HepG2 (cell line): ENCODE results near the gene ADAMTSL4. TPM values are rescaled to one million over a fixed set of nuclear protein-coding genes. Genes with fewer than 3 reads are reported as not detected.

ENCODE experiments used
- ATAC-seq: fragments of 200-7000 bp; cut with Tn5 transposase; 3 replicates; pipeline ENCODE4 v1.9.1; 2020; ENCODE audit warnings: mild to moderate bottlenecking, moderate library complexity
- BruUV-seq: library from RNA; stranded (reverse); fragments of 400-500 nt; replicated peaks from 2 replicates; lab custom pipeline; 2021; lab: Mats Ljungman, UMichigan
- CTCF ChIA-PET: fragments of 300-600 bp; formaldehyde crosslinking; extraction: SDS; loops from one replicate; lab custom pipeline; 2021; ENCODE audit warnings: low total read pairs, inconsistent platforms, low intra/inter-chr PET ratio; lab: Yijun Ruan, JAX
- POLR2A ChIA-PET: fragments of 350-600 bp; sonication (Branson Sonifier 250); formaldehyde crosslinking; loops from one replicate; lab custom pipeline; 2020; ENCODE audit warnings: antibody characterized with exemption, inconsistent platforms; lab: Yijun Ruan, JAX
- DNase-seq: peaks from one replicate; pipeline ENCODE4 v3.0.0-alpha.2; 2015; ENCODE audit warnings: low spot score
- FAIRE-seq: peaks from 3 replicates; lab custom pipeline; 2011; peaks lifted over from hg19 to GRCh38; lab: Jason Lieb, UNC
- H2AFZ ChIP-seq: one replicate; pipeline ENCODE4 v1.6.1; 2011; ENCODE audit warnings: low read length, inconsistent platforms
- H3K27ac ChIP-seq: fragments of 300-600 bp; 3 replicates; pipeline ENCODE4 v1.8.0; 2011; ENCODE audit warnings: mixed run types, mild to moderate bottlenecking, mixed read lengths, low read length, inconsistent platforms; ENCODE audit not compliant: insufficient read depth; ENCODE audit errors: extremely low read length
- H3K27me3 ChIP-seq, 2 experiments: fragments of 200-600 bp in 1 of 2; 2 replicates in 1 of 2; 3 replicates in 1 of 2; pipeline versions ENCODE4 v1.6.0 to v1.8.0; 2011; ENCODE audit warnings: low read length in 2 of 2, mild to moderate bottlenecking in 2 of 2, moderate library complexity in 2 of 2, inconsistent platforms in 1 of 2; ENCODE audit not compliant: insufficient read depth in 2 of 2, control insufficient read depth in 1 of 2
- H3K36me3 ChIP-seq, 2 experiments: fragments of 200-600 bp in 1 of 2; replicated peaks in 1 of 2; 2 replicates in 1 of 2; 3 replicates in 1 of 2; pipeline versions ENCODE4 v1.5.1 to v1.8.0; 2011; ENCODE audit warnings: low read length in 2 of 2, inconsistent platforms in 1 of 2; ENCODE audit not compliant: insufficient read depth in 2 of 2, control insufficient read depth in 1 of 2
- H3K4me1 ChIP-seq: 2 replicates; pipeline ENCODE4 v1.5.1; 2012; ENCODE audit warnings: low read length, inconsistent platforms; ENCODE audit not compliant: insufficient read depth
- H3K4me2 ChIP-seq: 2 replicates; pipeline ENCODE4 v1.6.0; 2011; ENCODE audit warnings: low read depth, low read length, inconsistent platforms
- H3K4me3 ChIP-seq, 3 experiments: fragments of 200-600 bp in 1 of 3; sonication (generic), shearing (Covaris generic) in 1 of 3; replicated peaks in 1 of 3; 2 replicates each; pipeline ENCODE4 v1.5.1; 2011 to 2016; ENCODE audit warnings: low read length in 3 of 3, inconsistent platforms in 2 of 3, low read depth in 2 of 3, mild to moderate bottlenecking in 2 of 3, control low read depth in 1 of 3, mixed read lengths in 1 of 3; ENCODE audit not compliant: insufficient read depth in 1 of 3
- H3K79me2 ChIP-seq: one replicate; pipeline ENCODE4 v1.6.1; 2011; ENCODE audit warnings: low read length, inconsistent platforms; ENCODE audit not compliant: insufficient read depth
- H3K9ac ChIP-seq: 2 replicates; pipeline ENCODE4 v1.6.0; 2011; ENCODE audit warnings: mild to moderate bottlenecking, low read depth, low read length, inconsistent platforms; ENCODE audit not compliant: insufficient read depth
- H3K9me3 ChIP-seq: 2 replicates; pipeline ENCODE4 v1.5.1; 2012; ENCODE audit warnings: mild to moderate bottlenecking, low read length
- H4K20me1 ChIP-seq: 2 replicates; pipeline ENCODE4 v1.6.0; 2011; ENCODE audit warnings: inconsistent platforms, mild to moderate bottlenecking, low read length, moderate library complexity; ENCODE audit not compliant: insufficient read depth
- AFF4 ChIP-seq: sonication (generic); formaldehyde crosslinking; IDR thresholded peaks from 2 replicates; pipeline ENCODE4 v1.4.0; 2020; ENCODE audit warnings: missing genetic modification reagents
- ARID2 ChIP-seq: sonication (generic); formaldehyde crosslinking; IDR thresholded peaks from 2 replicates; pipeline ENCODE4 v1.8.1; 2022; ENCODE audit warnings: mild to moderate bottlenecking, missing genetic modification reagents, borderline replicate concordance
- CHD2 ChIP-seq: IDR thresholded peaks from 2 replicates; pipeline ENCODE4 v1.6.1; 2011; ENCODE audit warnings: low read depth, low read length, improper control_type of control experiment
- DMAP1 ChIP-seq: IDR thresholded peaks from 2 replicates; pipeline ENCODE4 v1.6.1; 2016
- FOXA3 ChIP-seq: IDR thresholded peaks from 2 replicates; pipeline ENCODE4 v1.6.1; 2016; ENCODE audit warnings: missing genetic modification reagents, missing compliant biosample characterization
- FOXJ3 ChIP-seq: sonication (generic); formaldehyde crosslinking; IDR thresholded peaks from 2 replicates; pipeline ENCODE4 v1.4.0; 2020; ENCODE audit warnings: missing genetic modification reagents, mild to moderate bottlenecking, borderline replicate concordance
- FOXP1 ChIP-seq, 2 experiments: fragments of 450-650 bp in 1 of 2; IDR thresholded peaks; 2 replicates each; pipeline ENCODE4 v1.6.1; 2017 to 2018; ENCODE audit warnings: antibody characterized with exemption in 1 of 2
- NCOA2 ChIP-seq: sonication (generic); formaldehyde crosslinking; IDR thresholded peaks from 2 replicates; pipeline ENCODE4 v1.8.0; 2022; ENCODE audit warnings: inconsistent platforms
- NR0B2 ChIP-seq: sonication (generic); formaldehyde crosslinking; IDR thresholded peaks from 2 replicates; pipeline ENCODE4 v1.4.0; 2020; ENCODE audit warnings: mild to moderate bottlenecking, missing genetic modification reagents
- RXRA ChIP-seq: sonication (generic); formaldehyde crosslinking; IDR thresholded peaks from 2 replicates; pipeline ENCODE4 v1.5.1; 2020; ENCODE audit warnings: missing genetic modification reagents
- SMAD1 ChIP-seq: sonication (generic); formaldehyde crosslinking; IDR thresholded peaks from 2 replicates; pipeline ENCODE4 v1.4.0; 2020; ENCODE audit warnings: missing genetic modification reagents, low read depth, mild to moderate bottlenecking, borderline replicate concordance
- SNAPC5 ChIP-seq: sonication (generic); formaldehyde crosslinking; IDR thresholded peaks from 2 replicates; pipeline ENCODE4 v1.8.1; 2023; ENCODE audit warnings: mild to moderate bottlenecking, missing genetic modification reagents, borderline replicate concordance
- TAF1 ChIP-seq: sonication (generic); formaldehyde crosslinking; IDR thresholded peaks from 2 replicates; pipeline ENCODE4 v1.4.0; 2020; ENCODE audit warnings: missing genetic modification reagents
- ZNF143 ChIP-seq: sonication (generic); formaldehyde crosslinking; IDR thresholded peaks from 2 replicates; pipeline ENCODE4 v1.4.0; 2020; ENCODE audit warnings: missing genetic modification reagents
- ZNF263 ChIP-seq: sonication (generic); formaldehyde crosslinking; IDR thresholded peaks from 2 replicates; pipeline ENCODE4 v1.4.0; 2020; ENCODE audit warnings: missing genetic modification reagents
- ZNF761 ChIP-seq: sonication (generic); formaldehyde crosslinking; conservative IDR thresholded peaks from 2 replicates; pipeline ENCODE4 v1.4.0; 2020; ENCODE audit warnings: mild to moderate bottlenecking, missing genetic modification reagents
- WGBS: methylation state at CpG from one replicate; pipeline ENCODE4 v1.1.6; 2017; ENCODE audit warnings: low lambda C conversion rate; 5-methylcytosine and 5-hydroxymethylcytosine counted together
- in situ Hi-C: cut with HindIII; loops from 2 replicates; pipeline ENCODE4 v1.10.0; 2017; ENCODE audit warnings: low pct_unique_long_range_greater_than_20kb; ENCODE audit not compliant: extremely low pct_ligation_motif_present
- intact Hi-C: fragments of 100-400 bp; cut with micrococcal nuclease; formaldehyde crosslinking; loops from one replicate; pipeline ENCODE4 v1.10.0; 2022; ENCODE audit not compliant: unreplicated experiment
- polyA plus RNA-seq, 8 experiments: library from polyadenylated mRNA; depleted of rRNA in 3 of 8; stranded (reverse) in 7 of 8; unstranded in 1 of 8; fragments of >200 nt; fragmentation: Illumina TruSeq in 4 of 8; extraction: Trizol in 4 of 8; gene quantifications; 2 replicates each; pipeline versions ENCODE4 v1.2.1 to v1.2.3, GENCODE V29; 2011 to 2016; ENCODE audit warnings: low read depth in 4 of 8, missing spikeins in 1 of 8, mixed read lengths in 1 of 8; ENCODE audit not compliant: insufficient read depth in 1 of 8
- total RNA-seq, 5 experiments: library from RNA; depleted of rRNA; stranded (reverse); fragments of >200 nt; fragmentation: Illumina TruSeq; extraction: Trizol; gene quantifications; 2 replicates each; pipeline ENCODE4 v1.2.3, GENCODE V29; 2016; ENCODE audit warnings: low read depth in 1 of 5
- TF ChIP-seq, protein P1 (sequence below): IDR thresholded peaks from 2 replicates; pipeline ENCODE4 v1.6.1; 2016; ENCODE audit warnings: low read depth, borderline replicate concordance

ADAMTSL4 gene
- total and polyA plus RNA-seq, 2 of the 13 experiments (the other 11 are each of a cell fraction or from before 2014, with no cell fraction given): 3.9 to 16.4 TPM

DNA sequence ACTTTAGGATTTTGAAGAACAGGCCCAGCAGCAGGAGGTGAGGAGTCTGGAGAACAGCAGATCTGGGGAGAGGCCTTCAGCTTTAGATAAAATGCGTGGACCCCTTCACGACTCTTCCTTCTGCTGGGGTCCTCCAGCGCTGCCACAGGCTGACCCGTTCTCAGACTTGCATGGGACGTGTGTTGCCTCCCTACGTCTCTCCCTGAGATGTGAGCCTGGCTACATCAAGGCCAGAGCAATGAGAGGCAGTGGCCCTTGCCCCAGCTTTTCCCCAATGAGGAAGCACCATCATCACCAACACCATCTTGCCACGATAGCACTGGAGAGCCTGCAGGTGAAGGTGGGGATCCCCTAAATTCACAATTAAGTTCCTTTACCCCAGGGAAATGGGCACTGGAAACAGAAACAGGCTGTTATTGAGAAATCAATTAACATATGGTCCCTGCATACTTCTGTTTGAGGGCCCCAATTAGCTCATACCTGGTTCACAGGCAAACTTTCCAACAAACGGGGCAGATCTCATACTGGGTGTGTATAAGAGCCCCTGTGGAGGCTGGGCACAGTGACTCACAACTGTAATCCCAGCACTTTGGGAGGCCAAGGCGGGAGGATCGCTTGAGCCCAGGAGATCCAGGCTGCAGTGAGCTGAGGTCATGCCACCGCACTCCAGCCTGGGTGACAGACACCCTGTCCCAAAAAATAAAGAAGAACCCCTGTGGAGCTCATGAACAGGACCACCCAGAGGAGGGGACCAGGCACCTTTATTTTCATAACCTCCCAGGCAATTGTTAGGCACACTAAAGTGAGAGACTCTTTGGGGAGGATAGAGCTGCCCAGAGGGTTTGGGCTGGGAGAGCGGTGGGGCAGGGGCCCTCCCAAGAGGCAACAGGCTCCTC lies 12.1 kb upstream of the ADAMTSL4 start (continued):
- TF ChIP-seq ZNF143 (CRISPR knock-in tag) (no peak), FOXA3 (CRISPR knock-in tag) (no peak), FOXP1 (IDR thresholded peaks at IDR 0.05) (no peak), FOXP1 (CRISPR knock-in tag; IDR thresholded peaks at IDR 0.05) (no peak), ZNF263 (no peak), NCOA2 (CRISPR knock-in tag) (no peak)

DNA sequence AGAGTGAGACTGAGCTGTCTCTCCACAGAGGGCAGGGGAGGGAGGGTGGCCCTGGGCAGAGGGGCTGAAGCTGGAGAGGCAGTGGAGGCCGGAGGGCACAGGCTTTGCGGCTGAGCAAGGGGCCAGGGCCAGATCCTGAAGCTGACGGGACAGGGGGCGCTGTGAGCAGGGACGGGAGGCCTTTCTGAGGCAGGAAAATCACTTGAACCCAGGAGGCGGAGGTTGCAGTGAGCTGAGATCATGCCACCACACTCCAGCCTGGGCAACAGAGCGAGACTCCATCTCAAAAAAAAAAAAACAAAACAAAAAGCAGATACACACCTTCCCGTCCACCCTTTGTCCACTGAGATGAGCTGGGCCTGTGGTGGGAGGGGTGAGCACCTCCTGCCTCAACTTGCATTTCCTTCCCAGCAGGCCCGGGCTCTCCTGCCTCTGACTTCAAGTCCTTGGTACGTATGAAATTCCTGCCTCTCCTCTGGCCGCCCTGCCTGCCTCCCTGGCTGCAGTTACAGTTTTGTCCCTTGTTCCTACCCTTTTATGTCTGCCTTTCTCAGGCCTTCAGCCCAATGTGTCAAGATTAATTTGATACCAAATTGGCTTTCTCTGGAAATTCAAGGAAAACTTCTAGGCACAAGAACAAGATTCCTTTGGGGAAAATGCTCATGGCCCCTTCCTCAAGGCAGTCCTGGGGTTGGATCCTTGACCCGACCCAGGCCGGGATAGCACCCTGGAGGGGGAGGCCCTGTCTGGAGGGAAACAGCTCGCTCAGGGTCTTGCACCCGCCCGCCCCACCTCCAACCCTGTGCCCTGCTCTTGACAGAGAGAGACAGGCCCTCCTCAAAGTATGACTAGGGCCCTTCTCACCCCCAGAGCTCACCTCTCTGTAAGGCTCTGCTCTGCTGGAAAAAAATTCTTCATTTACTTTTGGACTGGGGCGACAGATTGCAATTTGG lies 11.2 kb upstream of the ADAMTSL4 start:
- CTCF ChIA-PET: no interaction called here
- intact Hi-C loops (no loop called here), in situ Hi-C loops (loop anchor here (10.0 kb wide), 1 partner anchor 283 kb away; the partner anchor contains the start of gene CA14)
- TF ChIP-seq TAF1 (CRISPR knock-in tag): no peak
- TF ChIP-seq, protein P1, sequence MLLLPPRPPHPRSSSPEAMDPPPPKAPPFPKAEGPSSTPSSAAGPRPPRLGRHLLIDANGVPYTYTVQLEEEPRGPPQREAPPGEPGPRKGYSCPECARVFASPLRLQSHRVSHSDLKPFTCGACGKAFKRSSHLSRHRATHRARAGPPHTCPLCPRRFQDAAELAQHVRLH: no peak
- no peak for TF ChIP-seq ZNF761
- no peak for TF ChIP-seq ARID2 (CRISPR knock-in tag)
- no peak for TF ChIP-seq CHD2
- TF ChIP-seq NR0B2 (CRISPR knock-in tag): 0 out of 2 replicates have a peak, but pooled peaks have one; percentile 21
- TF ChIP-seq SMAD1 (CRISPR knock-in tag): no peak
- TF ChIP-seq SNAPC5 (CRISPR knock-in tag): no peak
- TF ChIP-seq FOXJ3 (CRISPR knock-in tag): no peak
- TF ChIP-seq DMAP1 (CRISPR knock-in tag): no peak
- TF ChIP-seq RXRA: no peak
- no peak for TF ChIP-seq AFF4 (CRISPR knock-in tag)

More for the DNA sequence above, 11.2 kb upstream of the ADAMTSL4 start:
- no peak overlapping the region for H3K4me3 ChIP-seq
- no peak overlapping the region for H2AFZ ChIP-seq
- FAIRE-seq (no peak), DNase-seq (no peak), ATAC-seq (peak; percentile 64)
- no peaks in the 10 kb centered on the region for H3K79me2 ChIP-seq
- POLR2A ChIA-PET: interaction anchor here (0.9 to 2.0 kb wide), 2 partner anchors 12 to 23 kb away, joined by 3 to 6 read pairs; partner anchors contain the start of genes ADAMTSL4 and FALEC
- no TSS peak for BruUV-seq
- H3K27me3 ChIP-seq: no peaks in the 10 kb centered on the region; a peak in 1 of 5 replicates
- H3K36me3 ChIP-seq: no peaks in the 10 kb centered on the region
- no peak overlapping the region for H3K9ac ChIP-seq
- no peaks in the 10 kb centered on the region for H3K9me3 ChIP-seq
- H3K4me1 ChIP-seq: peaks cover 70% of the 10 kb centered on the region
- H3K27ac ChIP-seq: no peak overlapping the region
- WGBS: 31% methylated on average over 12 of the region's 17 CpGs
- H3K4me2 ChIP-seq: peak overlapping the region; percentile 53
- no peaks in the 10 kb centered on the region for H4K20me1 ChIP-seq
